ENCODE data around the gene ADAM11. TPM values are rescaled to one million over a fixed set of nuclear protein-coding genes. Genes with fewer than 3 reads are reported as not detected.

Gene ADAM11
- total and polyA plus RNA-seq, 2 of the 4 experiments (the other 2 are of a cell fraction) = 0.36 to 0.53 TPM

- ChIA-PET CTCF (interaction anchor here (0.8 to 1.8 kb wide), 2 partner anchors 86 to 92 kb away, joined by 4 to 5 read pairs; no protein-coding TSS in a partner anchor), POLR2A (ENCODE audit: unreplicated experiment) (interaction anchor here (0.6 kb wide), 1 partner anchor 210 kb away, joined by 7 read pairs; no protein-coding TSS in a partner anchor)
- no peak overlapping the region for H2BK120ac ChIP-seq (ENCODE audit: low read depth, low read length)
- H3K4ac ChIP-seq (ENCODE audit: low read depth, low read length) = no peak overlapping the region
- no peak overlapping the region for H3K4me2 ChIP-seq (ENCODE audit: low read depth, low read length)
- TF ChIP-seq RAD21 (IDR thresholded peaks at IDR 0.05; ENCODE audit: low read length) = no peak
- no peak overlapping the region for H3K4me3 ChIP-seq (ENCODE audit: insufficient read depth, low read depth, low read length)
- H2BK5ac ChIP-seq (ENCODE audit: low read depth, low read length, poor library complexity, severe bottlenecking) = no peak overlapping the region
- no peak overlapping the region for H3K9ac ChIP-seq (ENCODE audit: low read depth, low read length)
- peak overlapping the region; percentile 76 for H2AK9ac ChIP-seq (replicated peaks; ENCODE audit: low read depth, low read length, poor library complexity)
- H3K56ac ChIP-seq (ENCODE audit: extremely low read depth, insufficient read depth, low read length) = no peak overlapping the region
- H3K4me1 ChIP-seq (ENCODE audit: control insufficient read depth, insufficient read depth, low read length) = peaks cover 3% of the 10 kb centered on the region; the same call in 1 of the 2 replicates
- intact Hi-C loops (cut with micrococcal nuclease) (no loop called here), in situ Hi-C loops (cut with MboI; ENCODE audit: low sequenced_read_pairs) (no loop called here), dilution Hi-C loops (cut with HindIII; ENCODE audit: low sequenced_read_pairs, unreplicated experiment) (no loop called here)
- 80% methylated on average over 1 of the region's 19 CpGs; no CpG with 5 or more reads in 1 of the 2 experiments for WGBS, 2 experiments (ENCODE audit: extremely low coverage in 2 of 2, insufficient read length in 1 of 2)
- no peak overlapping the region for H2AFZ ChIP-seq (replicated peaks; ENCODE audit: low read length, poor library complexity)
- no peak overlapping the region for H3K27ac ChIP-seq (ENCODE audit: insufficient read depth, low read length)
- no peak overlapping the region for H3K23ac ChIP-seq (ENCODE audit: low read depth, low read length)
- no peak overlapping the region for H4K91ac ChIP-seq (ENCODE audit: insufficient read depth, low read depth, low read length)
- no peak overlapping the region for H3K14ac ChIP-seq (replicated peaks; ENCODE audit: low read depth, low read length)
- no peaks in the 10 kb centered on the region; the same call in 1 of the 2 replicates for H4K20me1 ChIP-seq (ENCODE audit: insufficient read depth, low read length)
- H3K18ac ChIP-seq (ENCODE audit: low read depth, low read length) = no peak overlapping the region
- 0 out of 2 replicates have a peak overlapping the region, but pooled peaks have one; percentile 15 for H2AK5ac ChIP-seq (ENCODE audit: low read depth, low read length)
- no peaks in the 10 kb centered on the region for H3K9me3 ChIP-seq (ENCODE audit: control insufficient read depth, insufficient read depth, low read length)
- no peak overlapping the region for H2BK20ac ChIP-seq (ENCODE audit: low read depth, low read length)
- H3K79me1 ChIP-seq (ENCODE audit: low read depth in 1 of 2, low read length in 2 of 2) = no peaks in the 10 kb centered on the region
- no TSS peak for BruUV-seq (replicated peaks)
- H3K27me3 ChIP-seq (ENCODE audit: control insufficient read depth, insufficient read depth, low read length) = peaks cover 8% of the 10 kb centered on the region
- no peak overlapping the region for H4K5ac ChIP-seq (ENCODE audit: low read depth, low read length)
- no peak overlapping the region for H2BK15ac ChIP-seq (ENCODE audit: low read depth, low read length)
- DNase-seq (no peak), ATAC-seq (ENCODE audit: low read depth) (no peak)
- H3K36me3 ChIP-seq (ENCODE audit: control insufficient read depth, insufficient read depth, low read length) = no peaks in the 10 kb centered on the region
- no peaks in the 10 kb centered on the region for H3K9me1 ChIP-seq (ENCODE audit: insufficient read depth, low read length)
- no peak overlapping the region for H4K8ac ChIP-seq (ENCODE audit: low read depth in 2 of 2, low read length in 2 of 2)
Measured at GRCh38 chr17:44776628-44777393, 18.0 kb downstream of the ADAM11 start.

Measured in IMR-90 (cell line).